NCI-H2081 (cell line): Measurements from ENCODE around the gene PKMYT1.

Experiments
- DNase-seq, 2 experiments: peaks; one replicate each; lab custom pipeline; 2025; lab: John Stamatoyannopoulos, UW

Gene PKMYT1

GRCh38 chr16:2996298-2996697 lies 16.1 kb upstream of the PKMYT1 start:
- no peak for DNase-seq

DNA sequence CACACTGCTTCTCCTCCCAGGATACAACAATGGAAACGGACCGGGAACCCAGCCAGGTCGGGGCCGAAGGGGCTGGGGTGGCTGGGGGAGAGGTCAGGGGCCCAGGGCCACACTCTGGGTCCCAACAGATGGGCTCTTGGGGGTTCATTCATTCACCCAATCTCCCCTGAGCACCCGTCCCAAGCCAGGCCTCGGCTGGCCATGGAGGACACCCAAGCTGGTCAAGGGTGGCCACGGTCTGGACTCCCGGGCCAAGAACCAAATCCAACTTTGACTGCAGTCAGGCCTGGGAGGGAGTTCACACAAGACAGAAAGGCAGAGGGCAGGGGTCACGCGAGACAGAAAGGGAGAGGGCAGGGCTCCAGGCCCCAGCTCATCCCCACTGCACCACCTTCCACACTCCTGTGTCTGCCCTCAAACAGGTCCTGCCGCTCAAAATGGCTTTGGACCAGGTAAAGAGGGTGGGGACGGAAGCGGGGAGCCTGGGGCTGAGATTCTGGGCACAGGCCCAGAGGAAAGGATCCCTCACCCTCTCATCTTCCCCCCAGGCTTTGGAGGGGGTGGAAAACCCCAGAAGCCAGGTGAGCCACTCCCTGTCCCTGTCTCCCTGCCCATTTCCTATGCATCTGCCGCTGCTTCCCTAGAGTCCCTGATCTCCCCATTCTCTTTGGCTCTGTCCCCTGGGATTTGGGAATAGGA lies 12.3 kb upstream of the PKMYT1 start:
- no peak for DNase-seq

GRCh38 chr16:2991566-2992261 lies 11.5 kb upstream of the PKMYT1 start:
- DNase-seq = no peak

GRCh38 chr16:2990891-2991290 lies 10.6 kb upstream of the PKMYT1 start:
- DNase-seq = no peak

DNA sequence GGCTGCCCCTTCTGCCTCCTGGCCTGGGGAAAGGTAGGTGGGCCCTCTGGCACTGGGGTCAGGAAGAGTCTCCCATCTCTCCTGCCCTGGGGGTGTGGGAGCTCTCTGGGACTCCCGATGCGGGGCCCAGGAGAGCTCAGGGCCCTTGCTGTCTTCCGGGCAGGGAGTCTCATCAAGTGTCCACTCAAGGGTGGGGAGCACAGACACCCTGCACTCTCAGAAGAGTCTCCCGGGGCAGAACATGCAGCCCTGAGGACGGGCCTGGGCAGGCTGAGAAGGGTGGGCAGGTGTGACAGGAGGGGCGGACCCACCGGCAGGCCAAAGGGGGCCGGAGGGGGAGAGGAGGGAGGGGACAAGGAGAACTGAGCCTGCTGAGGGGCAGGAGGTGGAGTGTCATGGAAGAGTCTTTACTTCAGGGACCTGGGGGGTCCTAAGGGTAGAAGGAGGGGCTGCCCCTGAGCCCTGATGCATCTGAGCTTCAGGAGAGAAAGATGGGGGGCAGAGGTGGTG lies 8.4 kb upstream of the PKMYT1 start:
- DNase-seq = no peak

- peak; percentile 42 to 75 for DNase-seq
Measured at GRCh38 chr16:2987833-2988232, 7.6 kb upstream of the PKMYT1 start.

- no peak for DNase-seq
Measured at GRCh38 chr16:2987286-2987685, 7.0 kb upstream of the PKMYT1 start.

DNA sequence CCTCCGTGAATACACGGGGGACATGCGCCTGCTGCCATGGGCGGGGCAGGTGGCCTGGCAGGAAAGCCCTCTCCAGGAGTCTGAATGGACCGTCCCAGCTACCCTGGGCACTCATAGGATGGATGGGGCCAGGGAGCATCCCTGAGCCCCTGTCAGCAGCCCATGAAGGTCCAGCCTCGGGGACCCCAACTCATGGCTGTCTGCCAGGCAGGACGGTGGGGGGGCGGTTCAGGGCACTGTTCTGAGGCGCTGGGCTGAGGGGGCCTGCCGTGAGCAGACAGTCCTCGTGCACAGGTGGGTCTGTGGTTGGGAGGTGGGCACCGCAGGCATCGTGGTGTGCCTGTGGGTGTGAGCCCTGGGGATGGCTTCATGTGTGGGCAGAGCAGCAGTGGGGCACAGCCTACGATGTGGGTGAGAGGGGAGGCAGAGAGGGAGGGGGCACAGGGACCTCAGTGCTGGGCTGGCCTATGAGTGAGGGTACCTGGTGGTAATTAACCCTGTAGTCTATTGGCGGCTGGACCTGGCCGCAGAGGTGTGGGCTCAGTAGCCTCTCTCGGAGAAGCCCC lies 6.5 kb upstream of the PKMYT1 start:
- DNase-seq = no peak

DNA sequence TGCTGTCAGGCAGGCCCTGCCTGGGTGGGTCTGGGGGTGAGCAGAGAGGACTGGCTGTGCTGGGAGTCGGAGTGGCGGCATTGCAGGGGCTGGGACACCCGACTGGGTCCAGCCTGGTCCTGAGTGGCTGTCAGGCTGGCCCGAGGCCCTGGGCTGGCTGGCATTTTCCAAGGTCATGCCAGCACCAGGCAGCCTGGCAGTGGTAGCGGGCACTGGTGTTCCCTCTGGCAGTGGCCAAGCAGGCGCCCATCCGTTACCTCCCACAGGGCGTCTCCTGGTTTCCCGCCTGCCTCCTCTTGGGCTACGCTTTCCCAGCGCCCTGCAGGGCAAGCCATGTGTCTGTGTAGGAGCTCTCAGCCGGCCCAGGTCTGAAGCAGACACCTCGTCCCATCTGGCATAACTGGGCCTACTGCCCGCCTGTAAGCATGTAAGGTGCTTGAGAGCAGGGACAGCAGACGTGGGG lies 5.7 kb upstream of the PKMYT1 start:
- DNase-seq = peak in 1 of 2 experiments; percentile 16

GRCh38 chr16:2985462-2985861 lies 5.2 kb upstream of the PKMYT1 start:
- no peak for DNase-seq

DNA sequence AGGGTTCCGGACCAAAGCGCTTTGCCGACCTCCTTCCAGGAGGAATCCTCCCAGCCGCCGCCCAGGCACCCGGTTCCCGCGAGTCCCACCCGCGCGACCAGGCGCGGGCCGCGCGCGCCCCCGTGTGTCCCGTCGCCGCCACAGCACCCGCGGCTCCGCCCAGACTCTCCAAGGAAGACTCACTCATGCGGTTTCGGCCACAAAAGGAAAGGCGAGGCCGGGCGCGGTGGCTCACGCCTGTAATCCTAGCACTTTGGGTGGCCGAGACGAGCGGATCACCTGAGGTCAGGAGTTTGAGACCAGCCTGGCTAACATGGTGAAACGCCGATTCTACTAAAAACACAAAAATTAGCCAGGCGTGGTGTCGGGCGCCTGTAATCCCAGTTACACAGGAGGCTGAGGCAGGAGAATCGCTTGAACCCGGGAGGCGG lies 3.5 kb upstream of the PKMYT1 start:
- peak; percentile 68 to 70 for DNase-seq

DNA sequence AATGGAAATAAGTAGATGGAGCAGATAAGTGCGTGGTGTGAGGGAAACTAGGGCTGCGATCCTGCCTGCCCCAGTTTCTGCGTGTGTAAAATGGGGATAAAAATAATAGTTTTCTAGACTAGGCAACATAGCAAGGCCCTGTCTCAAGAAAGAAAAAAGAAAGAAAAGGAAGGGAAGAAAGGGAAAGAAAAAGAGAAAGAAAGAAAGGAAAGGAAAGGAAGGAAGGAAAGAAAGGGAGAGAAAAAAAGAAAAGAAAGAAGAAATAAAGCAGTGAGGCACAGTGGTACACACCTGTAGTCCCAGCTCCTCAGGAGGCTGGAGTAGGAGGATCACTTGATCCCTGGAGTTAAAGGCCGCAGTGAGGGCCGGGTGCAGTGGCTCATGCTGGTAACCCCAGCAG lies 2.2 kb upstream of the PKMYT1 start:
- no peak for DNase-seq

DNA sequence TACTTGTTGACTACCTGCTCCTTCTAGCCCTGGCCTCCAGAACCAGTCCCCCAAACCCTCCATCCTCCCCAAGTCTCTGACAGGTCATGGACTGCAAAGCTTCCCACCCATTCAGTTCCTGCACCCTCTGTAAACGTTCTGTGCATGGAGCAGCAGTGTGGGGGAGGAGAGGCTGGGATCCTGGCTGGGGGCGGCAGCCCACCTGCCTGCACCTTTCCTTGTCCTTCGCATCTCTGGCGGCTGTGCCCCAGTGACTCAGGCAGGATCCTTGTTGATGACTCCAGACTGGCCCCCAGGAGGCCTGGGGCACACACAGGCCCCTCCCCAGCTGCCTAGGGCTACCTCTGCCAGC lies 1.6 kb upstream of the PKMYT1 start:
- DNase-seq = no peak

DNA sequence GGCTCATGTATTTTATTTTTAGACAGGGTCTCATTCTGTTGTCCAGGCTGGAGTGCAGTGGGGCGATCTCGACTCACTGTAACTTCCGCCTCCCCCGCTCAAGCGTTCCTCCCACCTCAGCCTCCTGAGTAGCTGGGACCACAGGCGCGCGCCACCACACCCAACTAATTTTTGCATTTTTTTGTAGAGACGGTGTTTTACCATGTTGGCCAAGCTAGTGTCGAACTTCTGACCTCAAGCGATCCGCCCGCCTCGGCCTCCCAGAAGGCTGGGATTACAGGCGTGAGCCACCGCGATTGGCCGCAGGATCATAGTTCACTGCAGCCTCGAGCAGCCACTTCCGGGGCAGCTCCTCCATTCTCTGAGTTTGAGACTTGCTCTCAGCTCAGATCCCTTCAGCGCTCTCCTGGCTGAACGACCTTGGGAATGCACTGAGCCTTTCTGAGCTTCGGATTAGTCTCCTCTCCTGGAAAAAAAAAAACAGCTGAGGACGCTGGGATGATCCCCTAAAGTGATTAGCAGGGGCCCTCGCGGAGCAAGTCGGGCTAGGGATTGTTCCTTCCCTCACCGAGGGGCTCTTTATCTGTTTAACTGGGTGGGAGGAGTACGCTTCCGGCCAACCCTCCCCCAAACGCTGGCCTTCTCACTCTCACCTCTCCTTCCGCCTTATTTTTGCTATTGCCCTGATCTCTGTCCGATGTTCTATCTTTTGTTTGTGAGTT lies 1.1 kb upstream of the PKMYT1 start:
- DNase-seq = no peak

DNA sequence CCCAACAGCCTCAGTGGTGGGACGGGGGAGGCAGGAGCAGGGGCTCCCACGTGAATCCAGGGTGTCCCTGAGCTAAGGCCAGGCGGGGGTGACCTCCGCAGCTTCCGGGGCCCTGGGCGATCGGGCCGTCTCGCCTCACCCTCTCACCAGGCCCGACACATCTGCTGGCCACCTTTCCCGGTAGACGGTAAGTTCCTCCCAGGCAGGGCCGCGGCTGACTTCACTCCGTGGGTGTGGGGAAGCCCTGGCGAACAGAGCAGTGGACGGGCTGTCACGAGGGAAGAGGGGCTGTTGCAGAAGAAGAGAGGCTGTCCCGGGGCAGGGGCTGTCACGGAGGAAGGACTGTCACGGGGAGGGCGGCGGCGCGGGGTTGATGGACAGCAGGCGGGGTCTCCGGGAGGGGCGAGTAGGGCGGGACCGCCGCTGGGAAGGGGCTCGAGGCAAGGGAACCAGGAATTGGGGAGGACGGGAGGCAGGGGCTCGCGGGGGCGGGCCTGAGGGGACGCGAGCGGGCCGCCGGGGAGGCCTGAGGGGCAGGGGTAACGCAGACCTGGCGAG lies 498 bp downstream of the PKMYT1 start:
- DNase-seq = no peak

GRCh38 chr16:2977440-2977839 lies 2.8 kb downstream of the PKMYT1 start:
- DNase-seq = peak; percentile 88 to 95

DNA sequence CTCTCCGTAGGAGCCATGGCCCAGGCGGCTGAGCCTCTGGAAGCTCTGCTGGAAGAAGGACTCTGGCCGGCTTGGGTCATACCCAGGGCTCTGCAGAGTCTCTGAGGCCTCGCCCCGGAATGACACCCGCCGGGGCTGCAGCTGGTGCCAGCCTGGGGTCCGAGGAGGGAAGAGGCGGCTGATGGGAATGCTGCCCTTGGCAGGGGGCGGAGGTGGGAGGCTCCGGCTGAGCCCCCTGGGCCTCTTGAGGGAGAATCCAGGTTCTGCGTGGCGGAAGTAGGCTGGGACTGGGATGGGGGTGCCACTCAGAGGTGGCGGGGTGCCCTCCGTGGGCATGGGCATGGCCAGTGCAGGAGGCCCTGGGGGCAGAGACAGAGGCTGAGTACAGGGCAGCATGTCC lies 3.6 kb downstream of the PKMYT1 start:
- DNase-seq = no peak

DNA sequence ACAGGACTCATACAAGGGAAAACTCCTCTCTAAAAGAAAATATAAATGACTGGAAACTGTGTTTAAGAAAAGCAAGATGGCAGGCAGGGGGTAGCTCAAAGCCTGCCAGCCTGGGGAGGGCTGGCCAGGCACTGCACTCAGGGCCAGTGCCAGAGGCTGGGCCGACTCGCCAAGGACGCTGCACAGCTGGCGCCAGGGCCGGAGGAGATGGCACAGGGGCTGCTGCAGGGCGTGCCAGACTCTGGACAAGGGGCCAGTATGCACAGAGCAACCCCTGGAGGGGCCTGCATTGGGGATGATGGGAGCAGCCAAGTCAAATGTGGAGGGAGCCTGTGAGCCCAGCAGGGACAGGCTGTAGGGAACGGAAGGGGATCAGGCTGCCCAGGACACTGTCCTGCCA lies 4.0 kb downstream of the PKMYT1 start:
- DNase-seq = no peak

DNA sequence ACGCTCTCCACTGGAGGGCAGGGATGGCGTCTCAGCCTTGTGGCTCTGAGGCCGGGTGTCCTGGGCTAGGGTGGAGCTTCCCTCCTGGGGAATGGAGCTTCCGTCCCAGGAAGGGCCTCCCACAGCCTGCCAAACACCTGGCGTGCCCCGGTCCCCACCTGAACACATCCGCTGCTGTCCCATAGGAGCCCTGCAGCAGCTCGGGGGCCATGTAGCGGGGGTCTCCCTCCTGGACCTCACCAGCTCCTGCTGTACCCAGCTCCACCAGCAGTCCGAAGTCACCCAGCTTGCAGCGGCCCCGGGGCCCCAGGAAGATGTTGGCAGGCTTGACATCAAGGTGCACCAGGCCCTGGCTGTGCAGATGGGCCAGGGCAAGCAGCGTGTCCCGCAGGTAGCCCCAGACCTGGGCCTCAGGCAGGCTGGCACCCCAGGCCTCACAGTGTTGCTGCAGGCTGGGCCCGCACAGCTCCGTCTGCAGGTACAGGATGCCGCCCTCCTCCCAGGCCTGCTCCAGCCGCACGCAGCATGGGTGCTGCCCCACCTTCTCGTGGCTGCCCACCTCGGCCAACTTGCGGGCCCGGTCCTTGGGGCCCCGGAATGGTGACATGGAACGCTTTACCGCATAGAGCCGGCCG lies 5.0 kb downstream of the PKMYT1 start:
- DNase-seq = no peak

GRCh38 chr16:2974319-2975056 lies 5.8 kb downstream of the PKMYT1 start:
- no peak for DNase-seq
